ENCODE measurements around the gene CHCHD4. TPM values are rescaled to one million over a fixed set of nuclear protein-coding genes. Genes with fewer than 3 reads are reported as not detected.

CHCHD4 gene
- total and polyA plus RNA-seq, 10 of the 15 experiments (the other 5 are each of a cell fraction or from before 2014, with no cell fraction given), result 21.0 to 46.8 (median 29.0) TPM

GRCh38 chr3:14154276-14154675, 29.6 kb upstream of the CHCHD4 start:
- H2AFZ ChIP-seq (ENCODE audit: control insufficient read depth, low read depth, low read length), result no peak overlapping the region
- no TSS peak for BruUV-seq (replicated peaks)
- ChIA-PET RAD21 (ENCODE audit: unreplicated experiment) (no interaction called here), POLR2A (no interaction called here), SMC1A (ENCODE audit: uncharacterized antibody, unreplicated experiment) (no interaction called here), CTCF (no interaction called here)
- no peaks in the 10 kb centered on the region for H3K4me1 ChIP-seq (ENCODE audit: control insufficient read depth, insufficient read depth, low read length)
- H3K9ac ChIP-seq (ENCODE audit: control insufficient read depth, insufficient read depth, low read length), result no peak overlapping the region
- no peaks in the 10 kb centered on the region for H3K9me3 ChIP-seq (replicated peaks; ENCODE audit: control insufficient read depth, insufficient read depth, low read length)
- FAIRE-seq (no peak), DNase-seq (ENCODE audit: low read depth, low spot score) (no peak), ATAC-seq (no peak)
- no peak for TF ChIP-seq RAD21 (IDR thresholded peaks at IDR 0.05; ENCODE audit: insufficient read depth, low read depth, low read length)
- TF ChIP-seq BHLHE40 (IDR thresholded peaks at IDR 0.05; ENCODE audit: borderline replicate concordance in 1 of 2, low read depth in 2 of 2, low read length in 1 of 2), result no peak
- no peak for TF ChIP-seq BACH1 (IDR thresholded peaks at IDR 0.05; ENCODE audit: borderline replicate concordance)
- TF ChIP-seq MXI1 (IDR thresholded peaks at IDR 0.05; ENCODE audit: low read depth, low read length), result no peak
- no peak for TF ChIP-seq PAX5 (IDR thresholded peaks at IDR 0.05; ENCODE audit: borderline replicate concordance, low read depth, low read length)
- no peak for TF ChIP-seq POLR2A (IDR thresholded peaks at IDR 0.05; ENCODE audit: low read depth, low read length)
- no peak for TF ChIP-seq MAX (IDR thresholded peaks at IDR 0.05; ENCODE audit: low read depth, low read length)
- TF ChIP-seq FOXM1 (IDR thresholded peaks at IDR 0.05; ENCODE audit: low read depth, low read length), result no peak
- no peak overlapping the region for H3K4me2 ChIP-seq (ENCODE audit: control insufficient read depth, insufficient read depth)
- no peaks in the 10 kb centered on the region for H3K79me2 ChIP-seq (ENCODE audit: control insufficient read depth, insufficient read depth, low read length)
- WGBS (ENCODE audit: insufficient coverage, insufficient replicate concordance, low lambda C conversion rate, missing lambda C conversion rate), result 94% methylated on average over 5 of the region's 5 CpGs
- in situ Hi-C loops (cut with MboI), result no loop called here
- no peak overlapping the region for H3K4me3 ChIP-seq
- no peaks in the 10 kb centered on the region for H4K20me1 ChIP-seq (ENCODE audit: control insufficient read depth, insufficient read depth)
- H3K27ac ChIP-seq (ENCODE audit: control insufficient read depth, insufficient read depth), result no peak overlapping the region
- H3K27me3 ChIP-seq (replicated peaks in 1 of 2; ENCODE audit: control insufficient read depth in 2 of 2, insufficient read depth in 2 of 2, low read length in 1 of 2), result no peaks in the 10 kb centered on the region
- H3K36me3 ChIP-seq (ENCODE audit: control insufficient read depth in 2 of 2, insufficient read depth in 2 of 2, low read length in 1 of 2), result peaks cover 13 to 33% of the 10 kb centered on the region in 2 experiments
- intact Hi-C loops (cut with micrococcal nuclease; ENCODE audit: unreplicated experiment), result no loop called here

DNA sequence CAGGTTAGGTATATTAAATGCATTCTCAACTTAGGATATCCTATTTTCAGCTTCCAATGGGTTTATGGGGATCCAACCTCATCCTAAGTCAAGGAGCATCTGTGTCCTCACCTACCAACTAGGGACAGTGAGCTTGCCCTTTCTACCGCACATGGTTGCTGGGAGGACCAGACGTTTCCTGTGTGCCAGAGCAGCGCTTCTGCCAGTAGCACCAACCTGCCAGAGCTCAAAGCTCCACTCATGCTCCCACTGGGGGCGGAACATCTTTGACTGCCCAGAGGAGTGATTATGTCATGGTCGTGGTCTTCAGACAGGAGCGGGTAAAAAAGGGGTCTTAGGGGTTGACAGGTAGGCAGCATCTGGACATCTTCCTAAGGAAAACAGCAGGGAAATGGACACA, 29.0 kb upstream of the CHCHD4 start:
- FAIRE-seq, result no peak
- ChIA-PET POLR2A (no interaction called here), SMC1A (ENCODE audit: uncharacterized antibody, unreplicated experiment) (no interaction called here), CTCF (no interaction called here), RAD21 (ENCODE audit: unreplicated experiment) (no interaction called here)
- no peak for ATAC-seq
- Histone ChIP-seq H3K79me2 (ENCODE audit: control insufficient read depth, insufficient read depth, low read length) (no peaks in the 10 kb centered on the region), H3K9ac (ENCODE audit: control insufficient read depth, insufficient read depth, low read length) (no peak overlapping the region), H4K20me1 (ENCODE audit: control insufficient read depth, insufficient read depth) (no peaks in the 10 kb centered on the region), H3K4me3 (no peak overlapping the region), H3K36me3 (ENCODE audit: control insufficient read depth in 2 of 2, insufficient read depth in 2 of 2, low read length in 1 of 2) (peaks cover 12 to 33% of the 10 kb centered on the region in 2 experiments), H3K4me2 (ENCODE audit: control insufficient read depth, insufficient read depth) (no peak overlapping the region), H3K27me3 (replicated peaks in 1 of 2; ENCODE audit: control insufficient read depth in 2 of 2, insufficient read depth in 2 of 2, low read length in 1 of 2) (no peaks in the 10 kb centered on the region), H3K27ac (ENCODE audit: control insufficient read depth, insufficient read depth) (no peak overlapping the region), H2AFZ (ENCODE audit: control insufficient read depth, low read depth, low read length) (no peak overlapping the region), H3K9me3 (replicated peaks; ENCODE audit: control insufficient read depth, insufficient read depth, low read length) (no peaks in the 10 kb centered on the region), H3K4me1 (ENCODE audit: control insufficient read depth, insufficient read depth, low read length) (no peaks in the 10 kb centered on the region)
- WGBS (ENCODE audit: insufficient coverage, insufficient replicate concordance, low lambda C conversion rate, missing lambda C conversion rate), result 100% methylated on average over 6 of the region's 6 CpGs
- in situ Hi-C loops (cut with MboI), result no loop called here
- BruUV-seq (replicated peaks), result no TSS peak
- DNase-seq (ENCODE audit: low read depth, low spot score), result no peak
- intact Hi-C loops (cut with micrococcal nuclease; ENCODE audit: unreplicated experiment), result no loop called here
- TF ChIP-seq NFIC (IDR thresholded peaks at IDR 0.05; ENCODE audit: low read depth, low read length) (no peak), SUZ12 (IDR thresholded peaks at IDR 0.05; ENCODE audit: unreplicated experiment) (no peak), TCF7 (IDR thresholded peaks at IDR 0.05; ENCODE audit: borderline replicate concordance) (no peak)
- TF ChIP-seq, protein P1, sequence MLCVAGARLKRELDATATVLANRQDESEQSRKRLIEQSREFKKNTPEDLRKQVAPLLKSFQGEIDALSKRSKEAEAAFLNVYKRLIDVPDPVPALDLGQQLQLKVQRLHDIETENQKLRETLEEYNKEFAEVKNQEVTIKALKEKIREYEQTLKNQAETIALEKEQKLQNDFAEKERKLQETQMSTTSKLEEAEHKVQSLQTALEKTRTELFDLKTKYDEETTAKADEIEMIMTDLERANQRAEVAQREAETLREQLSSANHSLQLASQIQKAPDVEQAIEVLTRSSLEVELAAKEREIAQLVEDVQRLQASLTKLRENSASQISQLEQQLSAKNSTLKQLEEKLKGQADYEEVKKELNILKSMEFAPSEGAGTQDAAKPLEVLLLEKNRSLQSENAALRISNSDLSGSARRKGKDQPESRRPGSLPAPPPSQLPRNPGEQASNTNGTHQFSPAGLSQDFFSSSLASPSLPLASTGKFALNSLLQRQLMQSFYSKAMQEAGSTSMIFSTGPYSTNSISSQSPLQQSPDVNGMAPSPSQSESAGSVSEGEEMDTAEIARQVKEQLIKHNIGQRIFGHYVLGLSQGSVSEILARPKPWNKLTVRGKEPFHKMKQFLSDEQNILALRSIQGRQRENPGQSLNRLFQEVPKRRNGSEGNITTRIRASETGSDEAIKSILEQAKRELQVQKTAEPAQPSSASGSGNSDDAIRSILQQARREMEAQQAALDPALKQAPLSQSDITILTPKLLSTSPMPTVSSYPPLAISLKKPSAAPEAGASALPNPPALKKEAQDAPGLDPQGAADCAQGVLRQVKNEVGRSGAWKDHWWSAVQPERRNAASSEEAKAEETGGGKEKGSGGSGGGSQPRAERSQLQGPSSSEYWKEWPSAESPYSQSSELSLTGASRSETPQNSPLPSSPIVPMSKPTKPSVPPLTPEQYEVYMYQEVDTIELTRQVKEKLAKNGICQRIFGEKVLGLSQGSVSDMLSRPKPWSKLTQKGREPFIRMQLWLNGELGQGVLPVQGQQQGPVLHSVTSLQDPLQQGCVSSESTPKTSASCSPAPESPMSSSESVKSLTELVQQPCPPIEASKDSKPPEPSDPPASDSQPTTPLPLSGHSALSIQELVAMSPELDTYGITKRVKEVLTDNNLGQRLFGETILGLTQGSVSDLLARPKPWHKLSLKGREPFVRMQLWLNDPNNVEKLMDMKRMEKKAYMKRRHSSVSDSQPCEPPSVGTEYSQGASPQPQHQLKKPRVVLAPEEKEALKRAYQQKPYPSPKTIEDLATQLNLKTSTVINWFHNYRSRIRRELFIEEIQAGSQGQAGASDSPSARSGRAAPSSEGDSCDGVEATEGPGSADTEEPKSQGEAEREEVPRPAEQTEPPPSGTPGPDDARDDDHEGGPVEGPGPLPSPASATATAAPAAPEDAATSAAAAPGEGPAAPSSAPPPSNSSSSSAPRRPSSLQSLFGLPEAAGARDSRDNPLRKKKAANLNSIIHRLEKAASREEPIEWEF (IDR thresholded peaks at IDR 0.05; ENCODE audit: insufficient replicate concordance, low read depth, low read length), result no peak

Data from GM12878 (cell line).